ENCODE data around the gene WHRN. TPM values are rescaled to one million over a fixed set of nuclear protein-coding genes. Genes with fewer than 3 reads are reported as not detected.

Gene WHRN
- total and polyA plus RNA-seq, 2 of the 13 experiments (the other 11 are each of a cell fraction or from before 2014, with no cell fraction given) = 2.3 to 5.3 TPM

DNA sequence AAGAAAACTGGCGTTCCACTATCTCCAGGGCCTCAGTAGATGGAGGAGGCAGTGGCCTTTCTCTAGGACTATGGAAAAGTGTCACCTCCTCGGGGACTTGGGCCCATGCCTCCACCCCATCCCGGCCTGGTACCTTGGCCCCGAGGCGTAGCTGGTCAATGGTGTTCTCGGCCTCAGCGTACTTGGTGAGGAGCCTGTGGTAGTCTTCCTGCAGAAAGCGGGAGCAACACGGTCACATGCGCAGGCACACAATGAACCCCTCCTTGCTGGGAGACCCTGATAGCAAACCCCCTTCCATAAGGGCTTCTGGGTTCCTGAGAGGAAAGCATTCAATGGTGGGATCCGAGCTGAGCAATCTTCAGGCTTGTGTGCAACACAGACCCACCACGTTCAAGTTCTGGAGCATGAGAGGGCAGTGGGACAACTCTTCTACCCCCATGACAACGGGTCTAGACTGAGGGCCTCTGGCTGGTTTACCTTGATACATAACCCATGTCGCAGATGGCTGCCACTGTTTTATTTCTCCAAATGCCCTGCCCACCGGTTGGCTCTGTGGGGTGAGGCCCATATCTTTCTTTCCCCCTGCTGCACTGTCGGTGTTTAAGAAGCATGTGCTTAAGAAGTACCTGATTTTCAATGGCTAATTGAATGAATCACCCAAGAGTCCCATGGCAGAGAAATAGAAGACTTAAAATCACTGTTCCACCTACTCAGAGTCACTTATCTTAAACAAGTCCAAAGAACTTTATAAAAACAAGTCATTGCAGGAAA lies 131.1 kb downstream of the WHRN start:
- CTCF ChIA-PET (ENCODE audit: low intra/inter-chr PET ratio, low total read pairs) = no interaction called here
- in situ Hi-C loops (cut with HindIII; ENCODE audit: extremely low pct_ligation_motif_present, low pct_unique_long_range_greater_than_20kb) = no loop called here
- POLR2A ChIA-PET = no interaction called here

More for the DNA sequence above, 131.1 kb downstream of the WHRN start:
- H3K4me3 ChIP-seq (replicated peaks in 1 of 3; ENCODE audit: insufficient read depth in 1 of 3, low read depth in 2 of 3, low read length in 3 of 3) = no peak overlapping the region
- DNase-seq (ENCODE audit: low spot score) (no peak), ATAC-seq (no peak), FAIRE-seq (no peak)
- H3K4me2 ChIP-seq (ENCODE audit: low read depth, low read length) = no peak overlapping the region
- H3K27me3 ChIP-seq (ENCODE audit: control insufficient read depth in 1 of 2, insufficient read depth in 2 of 2, low read length in 2 of 2) = no peaks in the 10 kb centered on the region
- intact Hi-C loops (cut with micrococcal nuclease; ENCODE audit: unreplicated experiment) = no loop called here
- no TSS peak for BruUV-seq (replicated peaks)
- no peak overlapping the region for H2AFZ ChIP-seq (ENCODE audit: low read length)
- peaks cover 2 to 5% of the 10 kb centered on the region in 2 experiments; a peak in 2 of 5 replicates for H3K36me3 ChIP-seq (replicated peaks in 1 of 2; ENCODE audit: control insufficient read depth in 1 of 2, insufficient read depth in 2 of 2, low read length in 2 of 2)
- no peak overlapping the region for H3K9ac ChIP-seq (ENCODE audit: insufficient read depth, low read depth, low read length)
- 92% methylated on average over 5 of the region's 16 CpGs for WGBS (ENCODE audit: low lambda C conversion rate)
- no peaks in the 10 kb centered on the region for H3K9me3 ChIP-seq (ENCODE audit: low read length)
- H3K27ac ChIP-seq (ENCODE audit: extremely low read length, insufficient read depth, low read length) = no peak overlapping the region
- no peaks in the 10 kb centered on the region for H4K20me1 ChIP-seq (ENCODE audit: insufficient read depth, low read length)
- peaks cover 6% of the 10 kb centered on the region for H3K4me1 ChIP-seq (ENCODE audit: insufficient read depth, low read length)
- H3K79me2 ChIP-seq (ENCODE audit: insufficient read depth, low read length) = no peaks in the 10 kb centered on the region
- TF ChIP-seq ZNF17 (CRISPR knock-in tag; IDR thresholded peaks at IDR 0.05) = no peak
- no peak for TF ChIP-seq MIER2 (CRISPR knock-in tag; IDR thresholded peaks at IDR 0.05)
- TF ChIP-seq PLRG1 (conservative IDR thresholded peaks at IDR 0.05) = no peak
- TF ChIP-seq, protein P1, sequence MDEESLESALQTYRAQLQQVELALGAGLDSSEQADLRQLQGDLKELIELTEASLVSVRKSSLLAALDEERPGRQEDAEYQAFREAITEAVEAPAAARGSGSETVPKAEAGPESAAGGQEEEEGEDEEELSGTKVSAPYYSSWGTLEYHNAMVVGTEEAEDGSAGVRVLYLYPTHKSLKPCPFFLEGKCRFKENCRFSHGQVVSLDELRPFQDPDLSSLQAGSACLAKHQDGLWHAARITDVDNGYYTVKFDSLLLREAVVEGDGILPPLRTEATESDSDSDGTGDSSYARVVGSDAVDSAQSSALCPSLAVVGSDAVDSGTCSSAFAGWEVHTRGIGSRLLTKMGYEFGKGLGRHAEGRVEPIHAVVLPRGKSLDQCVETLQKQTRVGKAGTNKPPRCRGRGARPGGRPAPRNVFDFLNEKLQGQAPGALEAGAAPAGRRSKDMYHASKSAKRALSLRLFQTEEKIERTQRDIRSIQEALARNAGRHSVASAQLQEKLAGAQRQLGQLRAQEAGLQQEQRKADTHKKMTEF (CRISPR knock-in tag; IDR thresholded peaks at IDR 0.05) = no peak
- TF ChIP-seq, protein P2, sequence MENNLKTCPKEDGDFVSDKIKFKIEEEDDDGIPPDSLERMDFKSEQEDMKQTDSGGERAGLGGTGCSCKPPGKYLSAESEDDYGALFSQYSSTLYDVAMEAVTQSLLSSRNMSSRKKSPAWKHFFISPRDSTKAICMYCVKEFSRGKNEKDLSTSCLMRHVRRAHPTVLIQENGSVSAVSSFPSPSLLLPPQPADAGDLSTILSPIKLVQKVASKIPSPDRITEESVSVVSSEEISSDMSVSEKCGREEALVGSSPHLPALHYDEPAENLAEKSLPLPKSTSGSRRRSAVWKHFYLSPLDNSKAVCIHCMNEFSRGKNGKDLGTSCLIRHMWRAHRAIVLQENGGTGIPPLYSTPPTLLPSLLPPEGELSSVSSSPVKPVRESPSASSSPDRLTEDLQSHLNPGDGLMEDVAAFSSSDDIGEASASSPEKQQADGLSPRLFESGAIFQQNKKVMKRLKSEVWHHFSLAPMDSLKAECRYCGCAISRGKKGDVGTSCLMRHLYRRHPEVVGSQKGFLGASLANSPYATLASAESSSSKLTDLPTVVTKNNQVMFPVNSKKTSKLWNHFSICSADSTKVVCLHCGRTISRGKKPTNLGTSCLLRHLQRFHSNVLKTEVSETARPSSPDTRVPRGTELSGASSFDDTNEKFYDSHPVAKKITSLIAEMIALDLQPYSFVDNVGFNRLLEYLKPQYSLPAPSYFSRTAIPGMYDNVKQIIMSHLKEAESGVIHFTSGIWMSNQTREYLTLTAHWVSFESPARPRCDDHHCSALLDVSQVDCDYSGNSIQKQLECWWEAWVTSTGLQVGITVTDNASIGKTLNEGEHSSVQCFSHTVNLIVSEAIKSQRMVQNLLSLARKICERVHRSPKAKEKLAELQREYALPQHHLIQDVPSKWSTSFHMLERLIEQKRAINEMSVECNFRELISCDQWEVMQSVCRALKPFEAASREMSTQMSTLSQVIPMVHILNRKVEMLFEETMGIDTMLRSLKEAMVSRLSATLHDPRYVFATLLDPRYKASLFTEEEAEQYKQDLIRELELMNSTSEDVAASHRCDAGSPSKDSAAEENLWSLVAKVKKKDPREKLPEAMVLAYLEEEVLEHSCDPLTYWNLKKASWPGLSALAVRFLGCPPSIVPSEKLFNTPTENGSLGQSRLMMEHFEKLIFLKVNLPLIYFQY (CRISPR knock-in tag; IDR thresholded peaks at IDR 0.05; ENCODE audit: borderline replicate concordance) = no peak
- TF ChIP-seq NFE2 (CRISPR knock-in tag; IDR thresholded peaks at IDR 0.05) = no peak
- TF ChIP-seq TBP (CRISPR knock-in tag; IDR thresholded peaks at IDR 0.05) = no peak

Measured in HepG2 (cell line).